T follicular helper cell (primary cell): ENCODE data around the gene SRRM2.
"Not testable (repeated sequence)": the region's sequence is repeated elsewhere in the genome, so short reads cannot be mapped to it uniquely, and the experiment has no call there.

ENCODE experiments used
- DNase-seq: peaks from one replicate; pipeline ENCODE4 v3.0.0-alpha.2; 2020; ENCODE audit warnings: low read depth

Gene SRRM2

DNA sequence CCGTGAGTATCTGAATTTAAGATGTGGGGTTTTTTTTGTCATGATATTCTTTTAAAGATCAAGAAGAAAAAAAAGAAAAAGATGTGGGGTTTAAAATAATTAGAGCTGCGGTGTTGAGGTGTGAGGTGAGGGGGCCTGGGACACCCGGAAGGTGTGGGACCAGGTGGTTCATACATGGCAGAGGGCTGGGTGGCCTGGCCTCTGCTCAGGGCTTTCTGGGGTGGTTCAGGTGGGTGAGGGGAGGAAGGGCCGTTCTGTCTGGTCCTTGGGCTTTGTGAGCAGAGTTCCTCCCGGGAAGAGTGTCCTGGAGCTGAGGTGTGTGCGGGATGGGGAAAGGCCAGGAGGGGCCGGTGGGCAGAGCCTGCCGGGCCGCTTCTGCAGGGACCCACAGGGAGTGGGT, 37.4 kb upstream of the SRRM2 start:
- DNase-seq, result no peak

GRCh38 chr16:2715519-2715918, 36.9 kb upstream of the SRRM2 start:
- DNase-seq, result peak; percentile 78

DNA sequence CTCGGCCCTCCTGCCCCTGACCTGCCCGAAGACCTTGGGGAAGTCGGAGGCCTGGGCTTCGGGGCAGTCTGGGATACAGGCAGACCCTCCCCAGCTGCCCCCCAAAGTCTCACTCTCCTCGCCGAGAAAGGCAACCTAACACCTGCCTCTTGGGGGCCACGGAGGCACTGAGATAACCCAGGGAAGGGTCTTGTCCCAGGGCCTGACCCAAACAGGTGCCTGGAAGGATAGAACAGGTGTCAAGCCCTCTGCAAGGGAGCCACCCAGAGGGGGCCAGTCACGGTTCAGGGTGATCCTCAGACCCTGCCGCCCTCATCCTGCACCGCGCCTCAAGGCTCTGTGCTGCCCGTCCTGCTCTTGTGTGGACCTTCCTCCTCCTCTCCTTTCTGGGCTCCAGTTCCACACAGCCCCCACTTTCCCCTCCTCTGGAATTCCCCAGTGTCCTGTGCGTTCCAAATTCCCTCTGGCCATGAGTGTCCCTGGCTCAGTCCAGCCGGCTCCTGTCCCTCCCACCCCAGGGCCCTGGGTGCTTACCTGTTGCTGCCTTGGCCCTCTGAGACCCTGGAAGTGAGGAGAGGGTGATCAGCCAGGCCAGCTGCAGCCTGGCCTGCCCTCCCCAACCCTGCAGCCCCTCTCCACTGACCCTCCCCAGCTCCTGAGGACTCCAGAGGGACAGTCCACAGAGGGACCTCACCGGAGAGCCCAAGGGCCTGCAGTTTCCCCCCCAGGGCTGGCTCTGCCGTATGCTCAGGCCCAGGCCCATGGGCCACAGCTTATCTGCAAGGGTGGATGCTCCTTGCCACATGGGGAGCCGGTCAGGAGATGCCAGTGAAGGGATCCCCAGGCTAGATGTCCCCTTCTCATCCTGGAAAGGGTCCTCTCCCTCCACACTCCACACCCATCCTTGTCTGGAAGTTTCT, 36.2 kb upstream of the SRRM2 start:
- no peak for DNase-seq

- DNase-seq, result no peak
These were observed 35.5 kb upstream of the SRRM2 start for GRCh38 chr16:2716948-2717347.

DNA sequence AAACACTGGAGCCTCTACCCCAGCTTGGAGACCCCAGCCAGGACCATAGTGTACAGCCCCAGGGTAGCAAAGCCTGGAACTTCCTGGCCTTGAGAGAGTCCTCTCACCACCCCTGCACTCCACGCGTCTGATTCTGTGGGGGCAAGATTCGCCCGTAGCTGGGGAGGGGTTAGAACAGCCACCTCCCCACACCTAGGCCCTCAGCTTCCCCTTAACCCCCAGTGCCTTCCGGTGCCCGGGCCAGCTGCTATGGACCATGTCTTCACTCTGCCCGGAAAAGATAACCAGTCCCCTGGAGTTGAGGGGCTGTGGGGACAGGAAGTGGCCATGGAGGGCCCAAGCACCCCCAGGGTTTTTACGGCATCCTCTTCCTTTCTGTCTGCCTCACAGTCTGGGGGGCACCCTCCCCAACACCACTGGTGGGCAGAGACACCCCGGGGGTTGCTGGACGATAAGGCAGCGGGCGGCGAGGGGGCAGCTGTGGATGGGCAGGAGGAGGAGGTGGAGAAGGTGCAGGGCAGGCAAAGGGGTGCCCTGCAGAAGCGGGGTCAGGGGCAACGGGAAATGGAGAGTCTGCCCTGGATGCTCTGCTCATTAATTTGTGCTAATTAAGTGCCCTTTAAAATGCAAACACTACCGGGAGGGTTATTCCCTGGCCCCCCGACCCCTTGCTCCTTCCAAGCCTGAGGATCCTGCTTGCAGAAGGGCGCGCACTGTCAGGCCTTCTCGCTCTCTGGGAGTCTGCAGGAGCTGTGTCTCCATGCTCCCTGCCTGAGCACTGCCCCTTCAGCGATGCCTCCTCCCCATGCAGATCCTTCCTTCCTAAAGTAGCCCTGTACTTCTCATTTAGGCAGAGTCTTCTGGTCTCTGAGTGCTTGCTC, 34.8 kb upstream of the SRRM2 start:
- no peak for DNase-seq

GRCh38 chr16:2719328-2720063, 32.9 kb upstream of the SRRM2 start:
- no peak for DNase-seq

DNA sequence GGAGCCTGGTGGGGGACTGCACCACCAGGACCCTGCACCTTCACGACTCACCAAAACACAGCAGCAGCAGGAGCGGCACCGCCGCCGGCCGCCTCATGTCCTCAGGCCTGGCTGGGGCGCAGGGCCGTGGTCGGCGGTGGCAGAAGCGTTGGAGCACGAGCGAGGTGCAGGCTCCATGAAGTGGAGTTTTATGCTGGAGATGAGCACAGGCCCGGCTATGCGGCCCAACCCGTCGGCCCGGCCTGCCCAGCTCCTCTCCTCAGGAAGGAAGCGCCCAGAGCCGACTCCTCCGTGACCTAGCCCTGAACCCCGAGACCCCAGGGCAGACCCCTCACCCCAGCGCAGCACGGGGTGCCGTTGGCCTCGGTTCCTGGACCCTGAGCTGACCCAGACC, 32.4 kb upstream of the SRRM2 start, which contains the start of gene PRSS27:
PRSS27 (minus strand) TSS at position 161 of the 394 bp plus-strand sequence; CDS start at position 97, 64 bp downstream.
- DNase-seq, result no peak

DNA sequence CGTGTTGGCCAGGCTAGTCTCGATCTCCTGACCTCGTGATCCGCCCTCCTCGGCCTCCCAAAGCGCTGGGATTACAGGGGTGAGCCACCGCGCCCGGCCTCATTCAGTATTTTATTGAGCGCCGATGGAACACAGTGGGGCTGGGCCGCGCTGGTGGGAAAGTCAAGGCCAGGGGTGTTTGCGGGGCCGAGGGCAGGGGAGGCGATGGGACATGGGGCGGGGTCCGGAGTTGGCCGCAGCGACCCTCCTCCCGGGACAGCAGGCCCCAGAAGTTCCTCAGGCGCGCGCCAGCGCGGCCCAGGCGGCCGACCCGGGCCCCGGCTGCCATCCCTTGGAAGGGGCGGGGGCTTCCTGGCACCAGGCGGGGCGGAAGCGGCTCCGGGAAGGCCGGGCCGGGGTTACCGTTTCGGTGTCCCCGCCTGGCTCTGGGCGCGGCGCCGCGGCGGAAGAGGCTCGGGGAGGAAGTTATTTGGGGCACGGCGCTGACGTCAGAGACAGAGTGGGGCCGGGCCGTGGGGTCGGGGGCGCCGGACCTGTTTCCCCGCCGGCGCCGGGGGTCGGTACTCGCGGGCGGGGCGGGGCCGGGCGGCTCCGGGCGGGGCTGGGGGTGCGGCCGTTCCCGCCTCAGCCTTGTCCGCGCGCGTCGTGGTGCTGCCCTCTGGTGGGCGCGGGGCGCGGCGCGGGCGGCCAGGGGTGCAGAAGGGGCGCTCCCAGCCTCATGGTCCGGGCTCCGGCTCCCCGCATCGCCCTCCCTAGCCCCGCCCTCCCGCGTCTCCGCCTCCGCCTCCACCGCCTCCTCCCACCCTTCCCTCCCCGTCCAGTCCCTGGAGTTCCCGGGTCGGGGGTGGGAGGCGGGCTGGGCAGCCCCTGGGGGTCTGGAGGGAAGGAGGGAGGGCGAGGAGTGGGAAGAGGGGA, 31.5 kb upstream of the SRRM2 start:
- DNase-seq, result peak; percentile 79

DNA sequence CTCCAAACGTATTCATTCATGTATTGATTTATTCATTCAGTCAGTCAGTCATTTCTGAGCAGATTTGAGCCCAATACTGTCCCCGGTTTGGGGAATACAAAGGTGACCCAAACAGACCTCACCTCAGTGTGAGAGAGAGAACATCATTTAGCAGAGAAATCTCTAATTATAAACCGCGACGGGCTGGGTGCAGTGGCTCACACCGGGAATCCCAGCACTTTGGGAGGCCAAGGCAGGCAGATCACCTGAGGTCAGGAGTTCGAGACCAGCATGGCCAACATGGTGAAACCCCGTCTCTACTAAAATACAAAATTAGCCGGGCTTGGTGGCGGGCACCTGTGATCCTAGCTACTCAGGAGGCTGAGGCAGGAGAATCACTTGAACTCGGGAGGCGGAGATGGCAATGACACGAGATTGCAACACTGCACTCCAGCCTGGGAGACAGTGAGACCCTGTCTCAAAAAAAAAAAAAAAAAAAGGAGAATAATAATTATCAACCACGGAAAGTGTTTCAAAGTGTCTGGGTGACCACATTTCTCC, 30.7 kb upstream of the SRRM2 start:
- DNase-seq, result not testable (repeated sequence)

DNA sequence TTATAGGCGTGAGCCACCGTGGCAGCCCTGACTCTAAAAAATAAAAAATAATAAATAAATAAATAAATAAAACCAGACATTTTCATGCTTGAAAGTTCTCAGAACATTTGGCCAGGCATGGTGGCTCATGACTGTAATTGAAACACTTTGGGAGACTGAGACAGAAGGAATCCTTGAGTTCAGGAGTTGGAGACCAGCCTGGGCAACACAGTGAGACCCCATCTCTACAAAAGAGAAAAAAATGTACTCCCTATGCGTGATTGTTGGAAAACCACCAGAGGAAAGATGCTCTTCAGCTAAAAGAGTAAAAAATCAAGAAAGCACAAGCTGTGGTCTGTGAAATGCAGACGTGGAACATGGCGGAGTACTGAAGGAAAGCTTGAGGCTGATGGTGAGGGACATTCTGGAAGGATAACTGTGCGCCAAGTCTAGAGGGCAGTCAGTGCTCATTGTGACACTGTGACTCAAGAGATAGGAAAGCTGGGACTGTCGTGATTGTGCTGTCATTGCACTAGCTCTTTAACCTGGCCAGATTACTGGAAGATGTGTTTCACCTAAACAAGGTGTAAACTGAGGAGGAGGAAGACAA, 28.3 kb upstream of the SRRM2 start:
- no peak for DNase-seq

GRCh38 chr16:2724816-2725348, 27.6 kb upstream of the SRRM2 start:
- no peak for DNase-seq

DNA sequence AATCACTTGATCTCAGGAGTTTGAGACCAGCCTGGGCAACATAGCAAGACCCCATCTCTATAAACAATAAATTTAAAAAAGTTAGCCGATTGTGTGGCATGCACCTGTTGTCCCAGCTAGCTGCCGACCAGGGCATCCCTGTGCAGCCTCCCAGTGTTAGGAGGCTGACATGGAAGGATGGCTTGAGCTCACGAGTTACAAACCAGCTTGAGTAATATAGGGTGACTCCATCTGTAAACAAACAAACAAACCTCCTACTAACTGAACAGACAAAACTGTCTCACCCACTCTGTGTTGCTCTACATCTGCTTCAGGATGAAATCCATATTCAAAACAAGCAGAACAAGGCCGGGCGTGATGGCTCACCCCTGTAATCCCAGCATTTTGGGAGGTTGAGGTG, 25.5 kb upstream of the SRRM2 start:
- DNase-seq, result no peak

DNA sequence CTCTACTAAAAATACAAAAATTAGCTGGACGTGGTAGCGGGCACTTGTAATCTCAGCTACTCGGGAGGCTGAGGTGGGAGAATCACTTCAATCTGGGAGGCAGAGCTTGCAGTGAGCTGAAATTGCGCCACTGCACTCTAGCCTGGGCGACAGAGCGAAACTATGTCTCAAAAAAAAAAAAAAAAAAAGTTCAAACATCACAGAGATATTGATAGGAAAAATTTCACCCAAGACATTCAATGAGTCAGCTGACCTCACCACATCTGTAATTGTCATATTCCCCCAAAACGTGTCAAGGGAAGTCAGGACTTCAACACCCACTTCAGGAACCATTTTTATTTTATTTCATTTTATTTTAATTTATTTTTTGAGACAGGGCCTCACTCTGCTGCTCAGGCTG, 24.4 kb upstream of the SRRM2 start:
- no peak for DNase-seq

DNA sequence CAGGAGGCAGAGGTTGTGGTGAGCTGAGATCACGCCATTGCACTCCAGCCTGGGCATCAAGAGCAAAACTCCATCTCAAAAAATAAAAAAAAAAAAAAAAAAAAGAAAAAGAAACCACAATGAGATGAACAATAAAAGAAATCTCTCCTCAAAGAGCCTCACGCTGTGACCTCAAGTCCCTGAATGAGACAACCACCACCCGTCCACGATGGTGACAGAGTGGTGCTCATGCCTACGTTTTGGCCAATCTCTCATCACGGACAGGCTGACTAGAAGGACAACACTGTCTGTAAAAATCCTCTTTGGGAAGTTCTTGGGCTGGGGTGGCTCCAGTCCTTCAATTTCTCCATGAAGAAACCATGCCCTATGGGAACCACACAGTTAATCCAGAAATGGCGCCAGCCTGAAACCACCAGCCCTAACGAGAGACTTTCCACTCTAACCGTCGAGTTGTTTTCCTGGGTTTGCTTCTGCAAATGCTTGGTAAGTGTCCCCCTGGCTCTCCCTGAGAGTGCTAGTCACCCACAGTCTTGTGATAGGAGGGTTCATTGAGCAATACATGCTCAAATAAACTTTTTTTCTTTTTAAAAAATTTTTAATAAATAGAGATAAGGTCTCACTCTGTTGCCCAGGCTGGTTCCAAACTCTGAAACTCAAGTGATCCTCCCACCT, 17.5 kb upstream of the SRRM2 start:
- DNase-seq, result no peak

DNA sequence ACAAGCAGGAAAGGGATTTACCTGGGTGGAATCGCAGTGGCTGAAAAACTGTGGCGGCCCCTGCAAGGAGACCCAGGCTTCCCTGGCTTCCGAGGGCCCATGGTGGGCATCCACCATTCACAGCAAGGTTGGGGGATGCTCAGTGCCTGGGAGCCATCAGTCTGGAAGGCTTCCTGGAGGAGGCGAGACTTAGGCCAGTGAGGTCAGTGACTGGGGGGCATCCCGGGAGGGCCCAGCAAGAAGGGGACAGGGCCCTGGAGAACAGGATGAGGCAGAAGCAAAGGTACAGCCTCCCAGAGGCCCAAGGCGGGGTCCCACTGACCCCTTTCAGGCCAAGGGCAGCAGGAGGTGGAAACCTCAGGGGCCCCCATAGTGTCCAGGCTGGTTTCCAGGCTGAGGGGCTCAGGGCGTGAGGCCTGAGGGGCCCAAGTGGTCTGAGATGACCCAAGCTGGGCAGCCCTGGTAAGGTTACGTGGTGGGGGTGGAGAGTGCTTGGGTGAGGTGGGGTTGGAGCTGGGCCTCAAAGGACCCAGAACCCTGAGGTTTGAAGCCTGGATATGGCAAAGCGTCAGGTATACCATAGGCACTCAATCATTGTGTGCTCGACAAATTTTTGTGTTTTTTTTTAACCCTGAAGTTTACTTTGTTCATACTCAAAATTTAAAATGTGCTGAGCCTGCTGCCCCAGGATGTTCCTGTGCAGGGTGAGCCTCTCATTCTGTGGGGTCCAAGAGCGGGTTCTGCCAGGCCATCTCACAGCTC, 15.8 kb upstream of the SRRM2 start:
- DNase-seq, result no peak

DNA sequence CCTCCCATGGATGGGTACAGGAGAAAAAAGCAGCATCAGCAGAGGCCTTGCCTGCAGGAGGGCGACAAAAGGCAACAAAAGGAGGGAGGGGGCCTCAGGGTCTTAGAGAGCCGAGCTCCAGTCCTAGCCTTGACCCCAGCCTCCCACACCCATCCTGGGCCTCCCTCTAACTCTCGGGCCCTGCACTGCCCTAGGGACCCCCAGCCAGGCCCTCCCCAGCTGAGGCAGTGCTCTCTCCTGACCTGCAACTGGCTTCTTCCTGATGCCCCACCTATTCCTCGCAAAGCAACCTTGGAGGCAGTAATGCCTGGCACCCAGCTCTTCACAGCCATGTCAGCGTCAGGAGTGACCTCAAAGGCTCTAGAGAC, 15.2 kb upstream of the SRRM2 start:
- no peak for DNase-seq

GRCh38 chr16:2737895-2738418, 14.5 kb upstream of the SRRM2 start:
- DNase-seq, result no peak

DNA sequence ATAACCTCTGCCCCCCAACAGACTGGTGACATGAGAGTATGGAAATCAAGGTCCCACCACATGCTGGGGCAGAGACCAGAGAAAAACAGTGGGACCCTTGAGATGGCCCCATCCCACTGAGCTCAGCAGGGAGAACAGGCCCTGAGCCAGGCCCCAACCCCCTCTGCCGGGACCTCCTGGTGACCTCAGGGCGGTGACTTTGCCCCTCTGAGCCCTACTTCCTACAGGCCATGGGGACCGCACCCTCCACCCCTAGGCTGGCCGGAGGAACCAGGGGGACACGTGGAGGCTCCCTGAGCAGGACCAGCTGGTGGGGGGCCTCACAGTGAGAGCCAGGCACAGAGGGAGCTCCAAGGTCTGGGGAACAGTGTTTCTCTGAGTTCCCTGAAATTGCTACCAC, 13.8 kb upstream of the SRRM2 start:
- no peak for DNase-seq
